Measurements from ENCODE around the gene RBM10. TPM values are rescaled to one million over a fixed set of nuclear protein-coding genes. Genes with fewer than 3 reads are reported as not detected.
A peak's percentile ranks its signal among the peaks of the same experiment; 100 is the strongest.

RBM10 gene
- total and polyA plus RNA-seq, 9 of the 15 experiments (the other 6 are each of a cell fraction or from before 2014, with no cell fraction given), result 1.1 to 61.7 (median 31.5) TPM

DNA sequence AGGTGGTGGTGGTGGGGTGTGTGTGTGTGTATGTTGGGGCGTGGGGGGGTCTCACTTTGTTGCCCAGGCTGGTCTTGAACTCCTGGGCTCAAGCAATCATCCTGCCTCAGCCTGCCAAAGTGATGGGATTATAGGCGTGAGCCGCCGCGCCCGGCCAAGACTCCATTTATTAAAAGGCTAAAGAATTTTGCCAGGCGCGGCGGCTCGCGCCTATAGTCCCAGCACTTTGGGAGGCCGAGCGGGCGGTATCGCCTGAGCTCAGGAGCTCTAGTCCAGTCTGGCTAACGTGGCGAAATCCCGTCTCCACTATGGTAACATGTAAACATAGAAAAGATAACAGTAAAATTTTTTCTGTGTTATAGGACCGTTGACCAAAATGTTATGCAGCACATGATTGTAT lies 44.9 kb downstream of the RBM10 start (continued):
- TF ChIP-seq, protein P1, sequence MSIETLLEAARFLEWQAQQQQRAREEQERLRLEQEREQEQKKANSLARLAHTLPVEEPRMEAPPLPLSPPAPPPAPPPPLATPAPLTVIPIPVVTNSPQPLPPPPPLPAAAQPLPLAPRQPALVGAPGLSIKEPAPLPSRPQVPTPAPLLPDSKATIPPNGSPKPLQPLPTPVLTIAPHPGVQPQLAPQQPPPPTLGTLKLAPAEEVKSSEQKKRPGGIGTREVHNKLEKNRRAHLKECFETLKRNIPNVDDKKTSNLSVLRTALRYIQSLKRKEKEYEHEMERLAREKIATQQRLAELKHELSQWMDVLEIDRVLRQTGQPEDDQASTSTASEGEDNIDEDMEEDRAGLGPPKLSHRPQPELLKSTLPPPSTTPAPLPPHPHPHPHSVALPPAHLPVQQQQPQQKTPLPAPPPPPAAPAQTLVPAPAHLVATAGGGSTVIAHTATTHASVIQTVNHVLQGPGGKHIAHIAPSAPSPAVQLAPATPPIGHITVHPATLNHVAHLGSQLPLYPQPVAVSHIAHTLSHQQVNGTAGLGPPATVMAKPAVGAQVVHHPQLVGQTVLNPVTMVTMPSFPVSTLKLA (conservative IDR thresholded peaks at IDR 0.05), result no peak

DNA sequence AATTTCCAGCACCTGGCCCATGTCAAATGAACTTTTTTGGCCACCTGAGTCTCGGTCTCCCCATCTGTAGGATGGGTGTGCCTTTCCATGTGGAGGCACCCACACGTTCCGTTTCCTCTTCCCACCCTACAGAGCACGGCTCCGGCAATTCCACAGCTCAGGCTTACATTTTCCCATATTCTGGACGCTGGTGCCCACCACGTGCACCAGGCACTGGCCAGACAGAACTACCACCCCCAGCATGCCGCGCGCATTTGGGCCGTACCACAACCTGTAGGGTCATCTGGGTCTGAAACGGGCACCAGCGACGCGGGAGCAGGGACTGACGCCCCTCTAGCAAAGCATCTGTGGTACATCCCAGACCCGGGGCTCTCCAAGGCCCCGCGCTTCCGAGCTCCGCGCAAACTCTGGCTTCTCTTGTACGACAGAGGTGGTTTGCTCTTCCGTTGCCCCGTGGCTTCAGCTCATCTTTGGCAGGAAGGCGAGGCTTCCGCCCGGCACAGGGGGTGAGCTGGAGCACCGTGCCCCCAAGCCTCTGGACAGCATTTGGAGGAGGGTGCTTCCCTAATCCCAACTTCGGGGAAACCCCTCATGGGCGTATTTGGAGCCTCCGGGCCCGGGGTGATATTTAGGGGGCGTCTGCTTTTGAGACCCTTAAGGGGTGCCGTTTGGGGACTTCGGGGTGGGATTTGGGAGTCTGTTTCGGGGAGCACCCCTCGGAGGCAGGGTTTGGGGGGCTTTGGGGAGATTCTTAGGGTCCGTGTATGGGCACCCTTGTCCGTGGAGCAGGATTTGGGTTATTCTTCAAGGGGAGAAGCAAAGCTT lies 45.6 kb downstream of the RBM10 start:
- intact Hi-C loops (cut with micrococcal nuclease), result loop anchor here (5.0 to 10.0 kb wide), 2 partner anchors 554 to 837 kb away; no protein-coding TSS in a partner anchor
- ChIA-PET POLR2A (interaction anchor here (0.6 to 1.3 kb wide), 5 partner anchors 16 to 323 kb away, joined by 3 to 4 read pairs (median 3); no protein-coding TSS in a partner anchor), CTCF (ENCODE audit: low intra/inter-chr PET ratio) (interaction anchor here (0.5 to 0.6 kb wide), 3 partner anchors 234 to 333 kb away, joined by 3 to 4 read pairs (median 3); no protein-coding TSS in a partner anchor)
- FAIRE-seq (peak; percentile 65), DNase-seq (ENCODE audit: extremely low read depth in 1 of 4, low spot score in 3 of 4) (peak; percentile 77 to 84 (median 79)), ATAC-seq (peak; percentile 77)
- peaks cover 21% of the 10 kb centered on the region; the same call in 1 of the 3 replicates for H3K36me3 ChIP-seq (ENCODE audit: control insufficient read depth, insufficient read depth, low read length)
- H3K9me3 ChIP-seq (replicated peaks; ENCODE audit: control insufficient read depth, insufficient read depth, low read depth, low read length), result no peaks in the 10 kb centered on the region
- H3K27me3 ChIP-seq (ENCODE audit: control insufficient read depth in 2 of 2, insufficient read depth in 2 of 2, low read length in 2 of 2), result no peaks in the 10 kb centered on the region
- peaks cover 4 to 25% of the 10 kb centered on the region in 2 experiments; a peak in 4 of 5 replicates for H3K4me1 ChIP-seq (replicated peaks in 1 of 2; ENCODE audit: control insufficient read depth in 2 of 2, insufficient read depth in 2 of 2, low read length in 2 of 2)
- 25% methylated on average over 23 of the region's 40 CpGs for WGBS (ENCODE audit: insufficient coverage, low coverage, missing lambda C conversion rate)
- 0 out of 2 replicates have a peak, but pooled peaks cover 4% of the 10 kb centered on the region for H4K20me1 ChIP-seq (replicated peaks; ENCODE audit: control insufficient read depth, insufficient read depth, low read length)
- H3K79me2 ChIP-seq (ENCODE audit: control insufficient read depth, insufficient read depth, low read length), result peaks cover 24% of the 10 kb centered on the region
- H3K9ac ChIP-seq (ENCODE audit: insufficient read depth in 1 of 2, low read depth in 2 of 2, low read length in 2 of 2), result peak overlapping the region; percentile 40 to 89
- H3K9me1 ChIP-seq (ENCODE audit: control insufficient read depth, insufficient read depth, low read length), result no peaks in the 10 kb centered on the region
- in situ Hi-C loops (cut with MboI), result loop anchor here (10.0 kb wide), 2 partner anchors 194 to 334 kb away; no protein-coding TSS in a partner anchor
- H3K27ac ChIP-seq (ENCODE audit: extremely low read depth, low read depth, low read length), result peak overlapping the region; percentile 38; the same call in 2 of the 3 replicates
- peak overlapping the region; percentile 48 for H3K4me3 ChIP-seq
- peak overlapping the region; percentile 81 for H2AFZ ChIP-seq (ENCODE audit: low read depth, low read length)
- peak overlapping the region; percentile 50 for H3K4me2 ChIP-seq (ENCODE audit: insufficient read depth, low read length)
- BruUV-seq (replicated peaks), result no TSS peak
- TF ChIP-seq, protein P2, sequence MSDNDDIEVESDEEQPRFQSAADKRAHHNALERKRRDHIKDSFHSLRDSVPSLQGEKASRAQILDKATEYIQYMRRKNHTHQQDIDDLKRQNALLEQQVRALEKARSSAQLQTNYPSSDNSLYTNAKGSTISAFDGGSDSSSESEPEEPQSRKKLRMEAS (CRISPR knock-in tag; IDR thresholded peaks at IDR 0.05), result peak; percentile 79
- TF ChIP-seq, protein P3, sequence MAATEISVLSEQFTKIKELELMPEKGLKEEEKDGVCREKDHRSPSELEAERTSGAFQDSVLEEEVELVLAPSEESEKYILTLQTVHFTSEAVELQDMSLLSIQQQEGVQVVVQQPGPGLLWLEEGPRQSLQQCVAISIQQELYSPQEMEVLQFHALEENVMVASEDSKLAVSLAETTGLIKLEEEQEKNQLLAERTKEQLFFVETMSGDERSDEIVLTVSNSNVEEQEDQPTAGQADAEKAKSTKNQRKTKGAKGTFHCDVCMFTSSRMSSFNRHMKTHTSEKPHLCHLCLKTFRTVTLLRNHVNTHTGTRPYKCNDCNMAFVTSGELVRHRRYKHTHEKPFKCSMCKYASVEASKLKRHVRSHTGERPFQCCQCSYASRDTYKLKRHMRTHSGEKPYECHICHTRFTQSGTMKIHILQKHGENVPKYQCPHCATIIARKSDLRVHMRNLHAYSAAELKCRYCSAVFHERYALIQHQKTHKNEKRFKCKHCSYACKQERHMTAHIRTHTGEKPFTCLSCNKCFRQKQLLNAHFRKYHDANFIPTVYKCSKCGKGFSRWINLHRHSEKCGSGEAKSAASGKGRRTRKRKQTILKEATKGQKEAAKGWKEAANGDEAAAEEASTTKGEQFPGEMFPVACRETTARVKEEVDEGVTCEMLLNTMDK (IDR thresholded peaks at IDR 0.05; ENCODE audit: borderline replicate concordance, insufficient read depth, low read depth, low read length, poor library complexity, severe bottlenecking), result no peak
- TF ChIP-seq ETV6 (IDR thresholded peaks at IDR 0.05; ENCODE audit: borderline replicate concordance in 1 of 2, low read depth in 2 of 2, low read length in 1 of 2) (no peak), ETV6 (CRISPR knock-in tag; IDR thresholded peaks at IDR 0.05; ENCODE audit: borderline replicate concordance) (no peak), JUND (IDR thresholded peaks at IDR 0.05; ENCODE audit: borderline replicate concordance, low read depth, low read length) (peak; percentile 92), JUND (tag; IDR thresholded peaks at IDR 0.05; ENCODE audit: borderline replicate concordance, low read depth, low read length) (no peak), BHLHE40 (IDR thresholded peaks at IDR 0.05; ENCODE audit: low read length) (peak; percentile 88)
- TF ChIP-seq, protein P4, sequence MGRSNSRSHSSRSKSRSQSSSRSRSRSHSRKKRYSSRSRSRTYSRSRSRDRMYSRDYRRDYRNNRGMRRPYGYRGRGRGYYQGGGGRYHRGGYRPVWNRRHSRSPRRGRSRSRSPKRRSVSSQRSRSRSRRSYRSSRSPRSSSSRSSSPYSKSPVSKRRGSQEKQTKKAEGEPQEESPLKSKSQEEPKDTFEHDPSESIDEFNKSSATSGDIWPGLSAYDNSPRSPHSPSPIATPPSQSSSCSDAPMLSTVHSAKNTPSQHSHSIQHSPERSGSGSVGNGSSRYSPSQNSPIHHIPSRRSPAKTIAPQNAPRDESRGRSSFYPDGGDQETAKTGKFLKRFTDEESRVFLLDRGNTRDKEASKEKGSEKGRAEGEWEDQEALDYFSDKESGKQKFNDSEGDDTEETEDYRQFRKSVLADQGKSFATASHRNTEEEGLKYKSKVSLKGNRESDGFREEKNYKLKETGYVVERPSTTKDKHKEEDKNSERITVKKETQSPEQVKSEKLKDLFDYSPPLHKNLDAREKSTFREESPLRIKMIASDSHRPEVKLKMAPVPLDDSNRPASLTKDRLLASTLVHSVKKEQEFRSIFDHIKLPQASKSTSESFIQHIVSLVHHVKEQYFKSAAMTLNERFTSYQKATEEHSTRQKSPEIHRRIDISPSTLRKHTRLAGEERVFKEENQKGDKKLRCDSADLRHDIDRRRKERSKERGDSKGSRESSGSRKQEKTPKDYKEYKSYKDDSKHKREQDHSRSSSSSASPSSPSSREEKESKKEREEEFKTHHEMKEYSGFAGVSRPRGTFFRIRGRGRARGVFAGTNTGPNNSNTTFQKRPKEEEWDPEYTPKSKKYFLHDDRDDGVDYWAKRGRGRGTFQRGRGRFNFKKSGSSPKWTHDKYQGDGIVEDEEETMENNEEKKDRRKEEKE (IDR thresholded peaks at IDR 0.05; ENCODE audit: borderline replicate concordance in 1 of 2, control insufficient read depth in 1 of 2, low read depth in 2 of 2, low read length in 1 of 2), result peak in 1 of 2 experiments; percentile 87; a peak in 2 of 4 replicates
